Stromal cell of bone marrow (primary cell): ENCODE measurements around the gene TMED3.

Experiments
- DNase-seq: peaks from one replicate; pipeline ENCODE4 v3.0.0-alpha.2; 2012; ENCODE audit warnings: low read depth

The TMED3 gene

GRCh38 chr15:79310985-79311900, at the start of gene TMED3:
Gene TMED3 (plus strand): TSS chr15:79311112. CDS start chr15:79311250, 138 bp downstream.
- peak; percentile 60 for DNase-seq

- DNase-seq, result no peak
Observed at GRCh38 chr15:79261836-79262235, 49.1 kb upstream of the TMED3 start.

- no peak for DNase-seq
Observed at GRCh38 chr15:79265167-79265566, 45.7 kb upstream of the TMED3 start.

- no peak for DNase-seq
Observed at GRCh38 chr15:79265987-79266579, 44.8 kb upstream of the TMED3 start.

- no peak for DNase-seq
Observed at GRCh38 chr15:79282371-79283251, 28.3 kb upstream of the TMED3 start, which contains the start of gene ANKRD34C. Gene ANKRD34C (plus strand): TSS chr15:79282722. CDS start chr15:79293285, 10,563 bp downstream.

- DNase-seq, result peak; percentile 6
Observed at GRCh38 chr15:79283252-79284048, 27.5 kb upstream of the TMED3 start.

- DNase-seq, result no peak
Observed at GRCh38 chr15:79290642-79291275, 20.2 kb upstream of the TMED3 start.

- DNase-seq, result no peak
Observed at GRCh38 chr15:79292011-79292410, 18.9 kb upstream of the TMED3 start.

- no peak for DNase-seq
Observed at GRCh38 chr15:79294075-79294474, 16.8 kb upstream of the TMED3 start.

GRCh38 chr15:79296583-79296982, 14.3 kb upstream of the TMED3 start:
- DNase-seq, result no peak

GRCh38 chr15:79299126-79299840, 11.6 kb upstream of the TMED3 start:
- no peak for DNase-seq

GRCh38 chr15:79299841-79300235, 11.1 kb upstream of the TMED3 start:
- no peak for DNase-seq

- no peak for DNase-seq
Observed at GRCh38 chr15:79307251-79307650, 3.7 kb upstream of the TMED3 start.

- DNase-seq, result no peak
Observed at GRCh38 chr15:79308874-79309273, 2.0 kb upstream of the TMED3 start.

- no peak for DNase-seq
Observed at GRCh38 chr15:79310612-79310984, 314 bp upstream of the TMED3 start.

GRCh38 chr15:79311901-79312553, 1.1 kb downstream of the TMED3 start:
- no peak for DNase-seq

- no peak for DNase-seq
Observed at GRCh38 chr15:79314186-79314585, 3.3 kb downstream of the TMED3 start.

GRCh38 chr15:79314811-79315210, 3.9 kb downstream of the TMED3 start:
- DNase-seq, result no peak

GRCh38 chr15:79315623-79316328, 4.9 kb downstream of the TMED3 start:
- DNase-seq, result no peak
